ENCODE measurements around the gene WIPI1.

DNA sequence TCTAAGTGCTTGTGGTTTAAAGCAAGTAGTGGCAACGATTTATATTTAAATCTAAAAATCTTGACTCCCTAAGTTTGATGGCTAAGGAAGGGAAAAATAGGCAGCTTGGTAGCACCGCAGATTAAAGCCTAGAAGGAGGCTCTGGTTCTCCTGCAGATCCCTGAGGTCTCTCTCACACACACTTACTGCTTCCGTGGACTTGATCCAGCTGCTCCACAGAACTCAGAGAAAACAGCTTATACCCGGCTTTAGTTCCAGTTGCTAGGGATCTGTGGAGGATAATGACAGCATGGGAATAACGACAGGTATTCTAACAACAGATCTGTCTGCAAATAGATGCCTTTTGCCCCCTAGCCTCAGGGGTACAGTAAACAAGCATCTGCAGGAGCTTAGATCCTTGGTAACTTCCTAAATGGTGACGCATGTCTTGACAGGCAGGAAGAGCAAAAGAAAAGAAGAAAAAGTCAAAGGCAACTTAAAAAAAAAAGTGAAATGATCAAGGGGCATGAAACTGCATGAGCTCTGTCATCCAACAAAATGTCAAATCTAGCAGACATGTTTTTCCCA is 4.5 kb downstream of the WIPI1 start:
- TF ChIP-seq, protein P1, sequence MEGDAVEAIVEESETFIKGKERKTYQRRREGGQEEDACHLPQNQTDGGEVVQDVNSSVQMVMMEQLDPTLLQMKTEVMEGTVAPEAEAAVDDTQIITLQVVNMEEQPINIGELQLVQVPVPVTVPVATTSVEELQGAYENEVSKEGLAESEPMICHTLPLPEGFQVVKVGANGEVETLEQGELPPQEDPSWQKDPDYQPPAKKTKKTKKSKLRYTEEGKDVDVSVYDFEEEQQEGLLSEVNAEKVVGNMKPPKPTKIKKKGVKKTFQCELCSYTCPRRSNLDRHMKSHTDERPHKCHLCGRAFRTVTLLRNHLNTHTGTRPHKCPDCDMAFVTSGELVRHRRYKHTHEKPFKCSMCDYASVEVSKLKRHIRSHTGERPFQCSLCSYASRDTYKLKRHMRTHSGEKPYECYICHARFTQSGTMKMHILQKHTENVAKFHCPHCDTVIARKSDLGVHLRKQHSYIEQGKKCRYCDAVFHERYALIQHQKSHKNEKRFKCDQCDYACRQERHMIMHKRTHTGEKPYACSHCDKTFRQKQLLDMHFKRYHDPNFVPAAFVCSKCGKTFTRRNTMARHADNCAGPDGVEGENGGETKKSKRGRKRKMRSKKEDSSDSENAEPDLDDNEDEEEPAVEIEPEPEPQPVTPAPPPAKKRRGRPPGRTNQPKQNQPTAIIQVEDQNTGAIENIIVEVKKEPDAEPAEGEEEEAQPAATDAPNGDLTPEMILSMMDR (IDR thresholded peaks at IDR 0.05): no peak
- no peak for TF ChIP-seq POLR2A (IDR thresholded peaks at IDR 0.05)
